ENCODE results near the gene MOB2.

The MOB2 gene

DNA sequence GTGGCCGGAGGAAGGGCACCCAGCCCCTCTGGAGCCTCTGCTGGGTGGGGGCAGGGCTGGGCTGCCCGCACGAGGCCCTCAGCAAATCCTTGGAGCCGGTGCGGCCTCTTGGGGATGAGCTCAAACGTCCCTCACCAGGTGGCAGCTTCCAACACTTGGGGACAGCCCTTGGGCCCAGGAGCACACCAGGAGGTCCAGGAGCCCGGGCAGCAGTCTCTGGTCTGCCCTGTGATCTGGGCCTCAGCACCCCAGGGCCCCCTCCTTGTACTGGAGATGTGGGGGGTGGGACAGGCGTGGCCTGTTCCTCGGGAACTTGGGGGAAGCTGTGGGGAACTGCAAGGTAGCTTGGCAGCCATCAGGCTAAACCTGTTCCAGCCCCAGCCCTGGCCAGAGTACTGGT lies 40.0 kb downstream of the MOB2 start:
- H3K9me3 Mint-ChIP-seq: no peaks in the 10 kb centered on the region
- H3K27ac Mint-ChIP-seq: no peak overlapping the region
- no peak for DNase-seq
- no peak overlapping the region for H3K4me3 Mint-ChIP-seq
- no peaks in the 10 kb centered on the region for H3K36me3 Mint-ChIP-seq (ENCODE audit: low read depth)
- H3K4me1 Mint-ChIP-seq (ENCODE audit: low read depth): no peaks in the 10 kb centered on the region
- no peaks in the 10 kb centered on the region for H3K27me3 Mint-ChIP-seq

DNA sequence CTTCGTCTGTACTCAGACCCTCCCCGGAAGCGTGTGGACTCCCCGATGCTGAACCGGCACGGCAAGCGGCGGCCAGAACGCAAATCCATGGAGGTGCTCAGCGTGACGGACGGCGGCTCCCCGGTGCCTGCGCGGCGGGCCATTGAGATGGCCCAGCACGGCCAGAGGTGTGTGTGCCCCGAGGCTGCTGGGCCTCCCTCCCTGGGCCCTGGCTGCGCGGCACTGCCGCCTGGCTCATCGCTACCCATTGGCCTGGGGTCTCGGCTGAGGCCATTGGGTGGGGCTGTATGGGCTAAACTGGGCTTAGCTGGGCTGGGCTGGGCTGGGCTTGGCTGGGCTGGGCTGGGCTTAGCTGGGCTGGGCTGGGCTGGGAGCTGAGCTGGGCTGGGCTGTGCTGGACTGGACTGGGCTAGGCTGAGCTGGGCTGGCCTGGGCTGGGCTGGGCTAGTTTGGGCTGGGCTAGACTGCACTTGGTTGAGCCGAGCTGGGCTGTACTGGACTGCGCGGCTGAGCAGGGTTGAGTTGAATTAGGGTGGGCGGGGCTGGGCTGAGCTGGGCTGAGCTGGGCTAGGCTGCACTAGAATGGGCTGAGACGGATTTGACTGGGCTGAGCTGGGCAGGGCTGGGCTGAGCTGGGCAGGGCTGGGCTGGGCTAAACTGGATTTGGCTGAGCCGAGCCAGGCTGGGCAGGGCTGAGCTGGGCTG lies 40.7 kb downstream of the MOB2 start:
- no peak overlapping the region for H3K4me3 Mint-ChIP-seq
- no peaks in the 10 kb centered on the region for H3K4me1 Mint-ChIP-seq (ENCODE audit: low read depth)
- no peaks in the 10 kb centered on the region for H3K27me3 Mint-ChIP-seq
- H3K9me3 Mint-ChIP-seq: no peaks in the 10 kb centered on the region
- no peak overlapping the region for H3K27ac Mint-ChIP-seq
- no peak for DNase-seq
- H3K36me3 Mint-ChIP-seq (ENCODE audit: low read depth): no peaks in the 10 kb centered on the region

DNA sequence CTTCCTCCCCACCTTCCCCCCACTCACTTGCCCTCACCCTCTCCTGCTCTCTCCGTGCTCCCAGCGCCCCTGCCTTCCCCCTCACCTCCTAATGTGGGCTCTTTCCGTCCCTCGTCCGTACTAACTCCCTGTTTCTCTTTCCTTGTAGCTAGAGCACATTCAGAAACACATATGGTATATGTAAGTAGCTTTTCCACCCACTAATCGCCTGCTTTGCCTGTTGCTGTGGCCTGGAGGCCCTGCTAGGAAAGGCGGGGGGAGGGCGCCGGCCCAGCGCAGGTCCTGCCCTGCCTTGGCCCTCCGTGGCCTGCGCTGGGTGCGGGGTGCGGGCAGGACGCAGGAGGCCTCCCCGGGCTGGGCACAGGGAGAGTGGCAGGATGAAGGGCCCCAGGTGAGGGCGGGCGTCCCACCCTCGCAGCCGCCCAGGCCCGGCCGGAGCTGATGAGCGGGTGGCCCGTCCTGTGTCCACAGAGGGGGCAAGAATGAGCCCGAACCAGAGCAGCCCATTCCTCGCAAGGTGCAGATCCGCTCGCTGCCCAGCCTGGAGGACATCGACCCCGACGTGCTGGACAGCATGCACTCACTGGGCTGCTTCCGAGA lies 41.7 kb downstream of the MOB2 start:
- no peaks in the 10 kb centered on the region for H3K27me3 Mint-ChIP-seq
- no peak for DNase-seq
- H3K27ac Mint-ChIP-seq: no peak overlapping the region
- H3K9me3 Mint-ChIP-seq: no peaks in the 10 kb centered on the region
- H3K4me3 Mint-ChIP-seq: no peak overlapping the region
- H3K36me3 Mint-ChIP-seq (ENCODE audit: low read depth): no peaks in the 10 kb centered on the region
- no peaks in the 10 kb centered on the region for H3K4me1 Mint-ChIP-seq (ENCODE audit: low read depth)

DNA sequence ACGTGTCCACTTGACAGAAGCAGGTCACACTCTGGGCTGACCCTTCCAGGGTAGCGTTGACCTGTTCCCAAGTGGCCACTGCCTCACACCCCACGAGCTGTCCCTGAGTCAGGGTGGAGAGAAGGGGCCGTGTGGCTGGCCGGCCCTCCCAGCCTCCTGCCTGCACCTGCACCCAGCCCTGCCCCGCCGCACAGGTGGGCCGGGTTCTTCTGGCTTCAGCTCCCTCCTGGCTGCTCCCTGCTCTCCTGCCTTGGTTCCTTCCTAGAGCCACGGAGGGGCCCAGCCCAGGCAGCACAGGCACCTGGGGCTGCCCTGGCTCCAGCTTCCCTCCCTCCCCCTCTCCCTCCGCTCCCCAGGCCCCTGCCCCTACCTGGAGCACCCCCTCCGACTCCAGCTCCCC lies 42.3 kb downstream of the MOB2 start:
- DNase-seq: no peak
- peaks cover 3% of the 10 kb centered on the region for H3K27me3 Mint-ChIP-seq
- no peaks in the 10 kb centered on the region for H3K4me1 Mint-ChIP-seq (ENCODE audit: low read depth)
- H3K4me3 Mint-ChIP-seq: no peak overlapping the region
- no peaks in the 10 kb centered on the region for H3K36me3 Mint-ChIP-seq (ENCODE audit: low read depth)
- H3K27ac Mint-ChIP-seq: no peak overlapping the region
- H3K9me3 Mint-ChIP-seq: no peaks in the 10 kb centered on the region

GRCh38 chr11:1443737-1444136 lies 42.8 kb downstream of the MOB2 start:
- Mint-ChIP-seq H3K4me1 (ENCODE audit: low read depth) (no peaks in the 10 kb centered on the region), H3K9me3 (no peaks in the 10 kb centered on the region), H3K27me3 (peaks cover 3% of the 10 kb centered on the region), H3K36me3 (ENCODE audit: low read depth) (no peaks in the 10 kb centered on the region), H3K4me3 (no peak overlapping the region), H3K27ac (no peak overlapping the region)
- DNase-seq: no peak

- DNase-seq: no peak
- H3K9me3 Mint-ChIP-seq: no peaks in the 10 kb centered on the region
- H3K4me1 Mint-ChIP-seq (ENCODE audit: low read depth): no peaks in the 10 kb centered on the region
- H3K4me3 Mint-ChIP-seq: no peak overlapping the region
- H3K36me3 Mint-ChIP-seq (ENCODE audit: low read depth): no peaks in the 10 kb centered on the region
- no peak overlapping the region for H3K27ac Mint-ChIP-seq
- peaks cover 3% of the 10 kb centered on the region for H3K27me3 Mint-ChIP-seq
Measured at GRCh38 chr11:1442807-1443366, 43.7 kb downstream of the MOB2 start.

DNA sequence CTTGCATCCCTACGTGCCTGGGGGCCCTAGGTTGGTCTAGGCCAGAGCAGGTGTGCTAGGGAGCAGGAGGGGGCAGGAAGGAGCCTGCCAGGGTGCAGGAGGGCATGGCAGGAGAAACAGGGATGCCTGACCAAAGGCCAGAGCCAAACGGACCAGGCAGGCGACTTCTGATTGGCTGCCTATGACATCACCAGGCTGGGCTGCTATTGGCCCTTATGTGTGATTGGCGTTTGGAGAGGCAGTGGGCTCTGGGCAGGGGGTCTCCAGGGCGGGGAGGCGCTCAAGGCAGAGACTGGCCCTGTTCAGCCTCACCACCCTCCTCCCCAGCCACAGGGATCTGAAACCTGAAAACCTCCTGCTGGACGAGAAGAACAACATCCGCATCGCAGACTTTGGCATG lies 44.4 kb downstream of the MOB2 start:
- no peak overlapping the region for H3K27ac Mint-ChIP-seq
- no peak overlapping the region for H3K4me3 Mint-ChIP-seq
- H3K27me3 Mint-ChIP-seq: peaks cover 3% of the 10 kb centered on the region
- H3K4me1 Mint-ChIP-seq (ENCODE audit: low read depth): no peaks in the 10 kb centered on the region
- H3K9me3 Mint-ChIP-seq: no peaks in the 10 kb centered on the region
- no peaks in the 10 kb centered on the region for H3K36me3 Mint-ChIP-seq (ENCODE audit: low read depth)
- no peak for DNase-seq

GRCh38 chr11:1440496-1440895 lies 46.1 kb downstream of the MOB2 start:
- no peak overlapping the region for H3K27ac Mint-ChIP-seq
- H3K27me3 Mint-ChIP-seq: peaks cover 3% of the 10 kb centered on the region
- no peak for DNase-seq
- no peak overlapping the region for H3K4me3 Mint-ChIP-seq
- H3K4me1 Mint-ChIP-seq (ENCODE audit: low read depth): no peaks in the 10 kb centered on the region
- no peaks in the 10 kb centered on the region for H3K36me3 Mint-ChIP-seq (ENCODE audit: low read depth)
- no peaks in the 10 kb centered on the region for H3K9me3 Mint-ChIP-seq

DNA sequence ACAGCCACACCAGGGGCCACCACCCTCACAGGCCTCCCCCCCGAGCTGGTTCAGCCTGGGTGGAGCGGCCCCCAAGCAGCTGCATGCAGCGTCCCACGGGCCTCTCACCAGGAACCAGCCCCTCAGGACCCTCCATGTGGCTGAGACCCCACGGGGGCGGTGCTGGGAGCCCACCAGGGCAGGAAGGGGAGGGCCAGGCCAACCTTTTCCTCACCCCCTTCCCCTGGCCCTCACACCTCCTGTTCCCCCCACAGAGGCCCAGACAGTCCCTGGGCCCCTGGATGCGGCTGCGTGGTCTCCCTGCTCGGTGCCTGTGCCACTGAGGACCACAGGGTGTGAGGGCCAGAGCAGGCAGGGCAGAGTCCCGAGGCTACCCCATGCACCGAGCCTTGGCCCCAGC lies 46.5 kb downstream of the MOB2 start:
- no peaks in the 10 kb centered on the region for H3K4me1 Mint-ChIP-seq (ENCODE audit: low read depth)
- peaks cover 3% of the 10 kb centered on the region for H3K27me3 Mint-ChIP-seq
- DNase-seq: no peak
- no peak overlapping the region for H3K27ac Mint-ChIP-seq
- no peak overlapping the region for H3K4me3 Mint-ChIP-seq
- H3K36me3 Mint-ChIP-seq (ENCODE audit: low read depth): no peaks in the 10 kb centered on the region
- no peaks in the 10 kb centered on the region for H3K9me3 Mint-ChIP-seq

- Mint-ChIP-seq H3K36me3 (ENCODE audit: low read depth) (no peaks in the 10 kb centered on the region), H3K9me3 (no peaks in the 10 kb centered on the region), H3K27me3 (peaks cover 3% of the 10 kb centered on the region), H3K4me3 (no peak overlapping the region), H3K27ac (no peak overlapping the region), H3K4me1 (ENCODE audit: low read depth) (no peaks in the 10 kb centered on the region)
- no peak for DNase-seq
Measured at GRCh38 chr11:1439341-1439740, 47.2 kb downstream of the MOB2 start.

DNA sequence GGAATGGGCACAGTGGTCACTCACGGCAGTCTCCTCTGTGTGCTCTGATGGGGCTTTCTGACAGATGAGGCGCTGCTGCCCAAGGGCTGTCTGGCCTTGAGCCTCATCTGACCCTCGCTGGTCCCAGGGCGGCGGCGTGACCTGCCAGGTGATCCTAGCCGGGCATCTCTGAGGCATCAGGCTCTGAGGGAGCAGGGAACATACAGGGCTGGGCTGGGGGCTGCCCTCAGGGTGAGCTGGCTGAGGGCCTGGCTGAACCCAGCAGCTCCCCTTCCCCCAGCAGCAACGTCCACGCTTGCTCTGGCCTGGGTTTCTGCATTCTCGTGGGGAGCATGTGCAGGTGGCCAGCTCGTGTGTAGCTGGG lies 47.6 kb downstream of the MOB2 start:
- Mint-ChIP-seq H3K9me3 (no peaks in the 10 kb centered on the region), H3K27me3 (peaks cover 3% of the 10 kb centered on the region), H3K36me3 (ENCODE audit: low read depth) (no peaks in the 10 kb centered on the region), H3K4me3 (no peak overlapping the region), H3K27ac (no peak overlapping the region), H3K4me1 (ENCODE audit: low read depth) (no peaks in the 10 kb centered on the region)
- DNase-seq: no peak

GRCh38 chr11:1438261-1438966 lies 48.2 kb downstream of the MOB2 start:
- H3K27ac Mint-ChIP-seq: no peak overlapping the region
- H3K36me3 Mint-ChIP-seq (ENCODE audit: low read depth): no peaks in the 10 kb centered on the region
- no peak for DNase-seq
- no peak overlapping the region for H3K4me3 Mint-ChIP-seq
- H3K9me3 Mint-ChIP-seq: no peaks in the 10 kb centered on the region
- H3K27me3 Mint-ChIP-seq: peaks cover 3% of the 10 kb centered on the region
- no peaks in the 10 kb centered on the region for H3K4me1 Mint-ChIP-seq (ENCODE audit: low read depth)

GRCh38 chr11:1437500-1437899 lies 49.1 kb downstream of the MOB2 start:
- Mint-ChIP-seq H3K27me3 (peaks cover 3% of the 10 kb centered on the region), H3K36me3 (ENCODE audit: low read depth) (no peaks in the 10 kb centered on the region), H3K4me3 (no peak overlapping the region), H3K27ac (no peak overlapping the region), H3K9me3 (no peaks in the 10 kb centered on the region), H3K4me1 (ENCODE audit: low read depth) (no peaks in the 10 kb centered on the region)
- DNase-seq: no peak

- H3K4me3 Mint-ChIP-seq: no peak overlapping the region
- no peaks in the 10 kb centered on the region for H3K9me3 Mint-ChIP-seq
- no peaks in the 10 kb centered on the region for H3K4me1 Mint-ChIP-seq (ENCODE audit: low read depth)
- no peak for DNase-seq
- H3K27me3 Mint-ChIP-seq: peaks cover 3% of the 10 kb centered on the region
- H3K27ac Mint-ChIP-seq: no peak overlapping the region
- no peaks in the 10 kb centered on the region for H3K36me3 Mint-ChIP-seq (ENCODE audit: low read depth)
Measured at GRCh38 chr11:1436468-1437039, 50.0 kb downstream of the MOB2 start.

Measured in activated T-cell treated with anti-CD3 and anti-CD28 coated beads, Interleukin-2, amount 50 U/mL, for 24 hours (primary cell).